IPS DF 6.9 (cell line): ENCODE results near the gene MAPK10.
"Not testable (repeated sequence)": the region's sequence is repeated elsewhere in the genome, so short reads cannot be mapped to it uniquely, and the experiment has no call there.

ENCODE experiments used
- DNase-seq: peaks from one replicate; pipeline ENCODE4 v3.0.0-alpha.2; 2013; ENCODE audit warnings: low read depth, low spot score
- H3K27ac ChIP-seq: one replicate; pipeline ENCODE4 v1.5.1; 2013; ENCODE audit warnings: low read length, control low read depth
- H3K27me3 ChIP-seq: 2 replicates; pipeline ENCODE4 v1.6.1; 2013; ENCODE audit warnings: mild to moderate bottlenecking, low read length; ENCODE audit not compliant: control insufficient read depth, insufficient read depth
- H3K36me3 ChIP-seq: 2 replicates; pipeline ENCODE4 v1.6.1; 2013; ENCODE audit warnings: low read length; ENCODE audit not compliant: control insufficient read depth, insufficient read depth
- H3K4me1 ChIP-seq: 2 replicates; pipeline ENCODE4 v1.6.1; 2013; ENCODE audit warnings: low read length; ENCODE audit not compliant: control insufficient read depth, insufficient read depth
- H3K4me3 ChIP-seq: 2 replicates; pipeline ENCODE4 v1.5.1; 2013; ENCODE audit warnings: mild to moderate bottlenecking, low read length
- H3K9me3 ChIP-seq: 2 replicates; pipeline ENCODE4 v1.6.1; 2013; ENCODE audit warnings: low read length, inconsistent platforms; ENCODE audit not compliant: control insufficient read depth, insufficient read depth
- WGBS: extraction: QIAGEN DNeasy Blood & Tissue Kit; methylation state at CpG from one replicate; pipeline ENCODE4 v1.1.7; 2013; ENCODE audit warnings: mixed read lengths, missing lambda C conversion rate; ENCODE audit not compliant: insufficient read length, insufficient coverage; 5-methylcytosine and 5-hydroxymethylcytosine counted together

Gene MAPK10

GRCh38 chr4:86220121-86220520 lies 139.7 kb downstream of the MAPK10 start:
- no peaks in the 10 kb centered on the region for H3K9me3 ChIP-seq
- DNase-seq, result no peak
- no peaks in the 10 kb centered on the region for H3K4me1 ChIP-seq
- H3K4me3 ChIP-seq, result no peak overlapping the region
- no CpG with 5 or more reads among the region's 1 CpG for WGBS
- no peak overlapping the region for H3K27ac ChIP-seq
- H3K36me3 ChIP-seq, result no peaks in the 10 kb centered on the region
- no peaks in the 10 kb centered on the region for H3K27me3 ChIP-seq

DNA sequence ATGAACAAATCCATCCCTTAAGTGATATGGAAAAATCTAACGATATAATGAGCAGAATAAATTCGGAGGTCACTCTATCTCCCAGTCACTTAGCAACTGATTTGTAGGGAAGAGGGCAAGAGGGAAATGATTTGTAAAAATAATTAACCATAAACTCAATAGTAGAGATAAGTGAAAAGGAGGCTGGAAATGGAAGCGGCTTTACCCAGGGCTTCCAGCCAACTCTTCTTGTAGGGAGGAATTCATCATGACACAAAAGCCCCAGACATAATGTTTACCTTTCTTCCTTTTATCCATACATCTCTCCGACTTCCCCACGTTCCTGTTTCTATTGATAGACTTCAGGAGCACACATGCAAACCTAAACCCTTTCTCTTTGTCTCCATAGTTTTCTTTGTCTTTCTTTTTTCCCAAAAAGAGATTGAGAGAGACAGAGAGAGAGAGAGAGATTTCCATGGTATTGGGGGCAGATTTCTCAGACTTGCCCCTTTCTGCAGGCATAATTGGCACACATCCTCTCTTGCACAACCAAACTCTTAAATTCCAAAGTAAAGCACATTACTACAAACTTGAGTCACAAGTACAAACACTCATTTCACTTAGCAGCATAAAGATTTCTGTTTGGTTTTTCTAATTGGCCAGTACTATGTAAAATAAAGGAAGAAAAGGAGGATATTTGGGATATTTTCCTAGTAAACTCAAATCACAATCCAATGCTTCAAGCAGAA lies 140.9 kb downstream of the MAPK10 start:
- H3K27ac ChIP-seq, result no peak overlapping the region
- no peak for DNase-seq
- WGBS, result no CpG with 5 or more reads among the region's 5 CpGs
- no peaks in the 10 kb centered on the region for H3K4me1 ChIP-seq
- no peaks in the 10 kb centered on the region for H3K27me3 ChIP-seq
- H3K9me3 ChIP-seq, result no peaks in the 10 kb centered on the region
- no peaks in the 10 kb centered on the region for H3K36me3 ChIP-seq
- no peak overlapping the region for H3K4me3 ChIP-seq

DNA sequence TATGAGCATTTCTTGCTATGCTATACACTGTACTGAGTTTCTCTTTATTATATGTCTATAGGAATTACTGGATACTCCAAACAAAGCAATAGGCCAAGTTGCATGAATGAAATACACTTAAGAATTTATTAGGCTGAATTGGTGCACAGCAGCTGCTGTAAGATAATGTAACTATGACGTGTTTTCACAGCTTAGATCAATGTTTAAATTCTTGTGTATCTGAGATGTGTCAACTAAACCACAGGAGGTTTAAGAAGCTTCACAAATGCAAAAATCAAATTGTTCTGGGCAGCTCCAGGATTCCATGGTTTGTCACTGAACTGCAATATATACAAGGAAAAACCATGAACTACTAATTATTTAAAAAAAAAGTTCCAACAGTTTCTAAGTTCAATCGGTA lies 156.7 kb downstream of the MAPK10 start:
- no peaks in the 10 kb centered on the region for H3K4me1 ChIP-seq
- H3K27me3 ChIP-seq, result no peaks in the 10 kb centered on the region
- no peak overlapping the region for H3K4me3 ChIP-seq
- H3K36me3 ChIP-seq, result no peaks in the 10 kb centered on the region
- no peaks in the 10 kb centered on the region for H3K9me3 ChIP-seq
- no peak for DNase-seq
- H3K27ac ChIP-seq, result no peak overlapping the region
- WGBS, result no CpG with 5 or more reads among the region's 2 CpGs

GRCh38 chr4:86185659-86186058 lies 174.2 kb downstream of the MAPK10 start:
- no peaks in the 10 kb centered on the region for H3K36me3 ChIP-seq
- H3K9me3 ChIP-seq, result no peaks in the 10 kb centered on the region
- H3K27ac ChIP-seq, result no peak overlapping the region
- H3K27me3 ChIP-seq, result no peaks in the 10 kb centered on the region
- DNase-seq, result no peak
- no CpG with 5 or more reads among the region's 1 CpG for WGBS
- no peak overlapping the region for H3K4me3 ChIP-seq
- no peaks in the 10 kb centered on the region for H3K4me1 ChIP-seq

DNA sequence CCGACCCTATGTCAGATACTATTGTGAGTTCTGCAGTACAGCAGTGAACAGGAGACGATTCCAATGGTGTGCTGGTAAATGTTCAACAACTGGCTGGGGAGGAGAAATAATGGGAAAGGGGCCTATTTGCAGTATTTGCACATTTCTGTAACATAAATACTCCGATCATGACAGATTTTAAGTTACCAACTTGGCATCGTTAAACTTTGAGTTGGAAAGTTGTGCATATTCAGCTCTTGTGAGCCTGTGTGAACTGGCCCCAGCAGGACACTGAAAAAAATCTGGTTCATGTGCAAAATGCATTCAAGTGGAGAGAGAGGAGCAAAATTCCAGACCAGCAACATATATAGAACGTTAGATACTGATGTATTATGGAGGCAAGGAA lies 175.0 kb downstream of the MAPK10 start:
- Histone ChIP-seq H3K4me1 (no peaks in the 10 kb centered on the region), H3K27ac (no peak overlapping the region), H3K27me3 (no peaks in the 10 kb centered on the region), H3K4me3 (no peak overlapping the region), H3K9me3 (no peaks in the 10 kb centered on the region), H3K36me3 (no peaks in the 10 kb centered on the region)
- WGBS, result no CpG with 5 or more reads among the region's 5 CpGs
- DNase-seq, result no peak

- DNase-seq, result no peak
- no peaks in the 10 kb centered on the region for H3K9me3 ChIP-seq
- no peaks in the 10 kb centered on the region for H3K27me3 ChIP-seq
- H3K4me3 ChIP-seq, result no peak overlapping the region
- no peaks in the 10 kb centered on the region for H3K36me3 ChIP-seq
- WGBS, result 100% methylated on average over 1 of the region's 4 CpGs
- H3K4me1 ChIP-seq, result no peaks in the 10 kb centered on the region
- H3K27ac ChIP-seq, result no peak overlapping the region
These were observed 175.5 kb downstream of the MAPK10 start for GRCh38 chr4:86184216-86184900.

DNA sequence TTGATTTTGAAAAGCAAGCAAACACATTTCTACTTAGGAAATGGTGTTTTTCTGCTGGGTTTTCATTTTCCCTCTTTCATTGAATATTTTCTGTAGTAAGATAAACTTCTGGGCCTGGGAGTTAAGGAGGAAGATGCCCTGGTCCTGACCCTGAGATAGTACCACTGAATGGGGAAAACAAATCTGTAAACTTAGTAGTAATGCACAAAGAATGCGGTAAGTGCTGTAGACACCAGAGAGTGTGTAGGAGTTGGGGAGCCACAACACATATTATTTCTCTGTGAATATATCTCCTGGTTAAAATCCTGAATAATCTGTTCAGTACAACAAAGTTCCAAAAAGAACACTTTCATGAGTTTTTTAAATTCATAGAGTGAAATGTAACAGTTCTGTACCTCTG lies 178.3 kb downstream of the MAPK10 start:
- no peaks in the 10 kb centered on the region for H3K4me1 ChIP-seq
- H3K27me3 ChIP-seq, result no peaks in the 10 kb centered on the region
- no peak overlapping the region for H3K4me3 ChIP-seq
- H3K36me3 ChIP-seq, result no peaks in the 10 kb centered on the region
- H3K27ac ChIP-seq, result no peak overlapping the region
- no peaks in the 10 kb centered on the region for H3K9me3 ChIP-seq
- no CpG with 5 or more reads among the region's 1 CpG for WGBS
- no peak for DNase-seq

DNA sequence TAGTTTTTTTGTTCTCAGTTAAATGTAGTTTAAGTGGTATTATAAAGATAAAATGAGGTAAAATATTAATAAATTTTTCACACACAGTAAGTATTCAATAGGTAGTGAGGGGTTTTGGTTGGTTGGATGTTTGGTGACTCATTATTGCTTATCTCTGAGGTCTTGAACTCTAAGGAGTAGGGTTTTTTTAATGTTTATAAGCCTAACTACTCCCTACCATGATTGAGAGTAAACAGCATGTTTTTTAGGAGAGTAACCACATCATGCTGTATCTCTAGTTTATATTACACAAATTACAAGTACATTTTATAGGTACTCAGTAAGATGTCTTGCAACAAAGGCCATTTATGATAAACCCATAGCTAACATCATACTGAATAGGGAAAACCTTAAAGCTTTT lies 181.6 kb downstream of the MAPK10 start:
- Histone ChIP-seq H3K4me3 (no peak overlapping the region), H3K36me3 (no peaks in the 10 kb centered on the region), H3K4me1 (no peaks in the 10 kb centered on the region), H3K9me3 (no peaks in the 10 kb centered on the region), H3K27me3 (no peaks in the 10 kb centered on the region), H3K27ac (no peak overlapping the region)
- DNase-seq, result no peak

- no CpG with 5 or more reads among the region's 1 CpG for WGBS
- Histone ChIP-seq H3K4me1 (no peaks in the 10 kb centered on the region), H3K36me3 (no peaks in the 10 kb centered on the region), H3K27ac (no peak overlapping the region), H3K9me3 (no peaks in the 10 kb centered on the region), H3K4me3 (no peak overlapping the region), H3K27me3 (no peaks in the 10 kb centered on the region)
- DNase-seq, result no peak
These were observed 185.3 kb downstream of the MAPK10 start for GRCh38 chr4:86174506-86174905.

DNA sequence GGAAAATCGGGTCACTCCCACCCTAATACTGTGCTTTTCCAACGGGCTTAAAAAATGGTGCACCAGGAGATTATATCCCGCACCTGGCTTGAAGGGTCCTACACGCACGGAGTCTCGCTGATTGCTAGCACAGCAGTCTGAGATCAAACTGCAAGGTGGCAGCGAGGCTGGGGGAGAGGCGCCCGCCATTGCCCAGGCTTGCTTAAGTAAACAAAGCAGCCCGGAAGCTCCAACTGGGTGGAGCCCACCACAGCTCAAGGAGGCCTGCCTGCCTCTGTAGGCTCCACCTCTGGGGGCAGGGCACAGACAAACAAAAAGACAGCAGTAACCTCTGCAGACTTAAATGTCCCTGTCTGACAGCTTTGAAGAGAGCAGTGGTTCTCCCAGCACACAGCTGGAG lies 191.5 kb downstream of the MAPK10 start:
- not testable (repeated sequence) for H3K9me3 ChIP-seq, H3K27ac ChIP-seq, DNase-seq, H3K4me1 ChIP-seq, H3K4me3 ChIP-seq, H3K27me3 ChIP-seq, H3K36me3 ChIP-seq
- WGBS, result no CpG with 5 or more reads among the region's 10 CpGs

DNA sequence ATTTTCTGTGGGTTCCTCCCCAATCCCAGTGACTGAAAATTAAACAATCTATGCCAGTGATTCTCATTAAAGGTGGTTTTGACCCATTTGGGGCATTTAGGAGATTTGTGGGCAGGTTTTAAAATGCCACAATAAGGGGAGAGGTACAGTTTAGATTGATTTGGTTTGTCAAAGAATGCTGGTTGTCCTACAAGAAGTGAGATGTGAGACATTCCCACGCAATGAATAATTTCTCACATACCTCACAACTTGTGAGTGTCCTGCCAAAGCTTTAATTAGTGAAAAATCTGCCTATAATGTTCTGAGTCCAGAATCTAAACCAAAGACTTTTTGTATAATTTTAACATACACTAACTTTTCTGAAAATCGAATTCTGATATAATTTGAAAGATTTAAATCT lies 199.4 kb downstream of the MAPK10 start:
- Histone ChIP-seq H3K27me3 (no peaks in the 10 kb centered on the region), H3K36me3 (no peaks in the 10 kb centered on the region), H3K4me1 (no peaks in the 10 kb centered on the region), H3K9me3 (no peaks in the 10 kb centered on the region), H3K4me3 (no peak overlapping the region), H3K27ac (no peak overlapping the region)
- DNase-seq, result no peak
- WGBS, result no CpG with 5 or more reads among the region's 2 CpGs
